ENCODE results near the gene ZNRF1.
A peak's percentile ranks its signal among the peaks of the same experiment; 100 is the strongest.

ZNRF1 gene

GRCh38 chr16:75093598-75094540 is 95.0 kb downstream of the ZNRF1 start:
- Histone ChIP-seq H3K4me3 (ENCODE audit: insufficient read depth, low read depth, low read length, poor library complexity, severe bottlenecking) (no peak overlapping the region), H3K9me3 (ENCODE audit: control insufficient read depth, low read length) (no peaks in the 10 kb centered on the region), H3K4me1 (ENCODE audit: control insufficient read depth, insufficient read depth, low read length, poor library complexity, severe bottlenecking) (peaks cover 19% of the 10 kb centered on the region), H3K36me3 (ENCODE audit: control insufficient read depth, insufficient read depth, low read length) (no peaks in the 10 kb centered on the region), H3K27ac (ENCODE audit: insufficient read depth, low read length, poor library complexity, severe bottlenecking) (no peak overlapping the region), H3K27me3 (replicated peaks; ENCODE audit: control insufficient read depth, insufficient read depth, low read length, poor library complexity, severe bottlenecking) (no peaks in the 10 kb centered on the region)
- no peak for DNase-seq

DNA sequence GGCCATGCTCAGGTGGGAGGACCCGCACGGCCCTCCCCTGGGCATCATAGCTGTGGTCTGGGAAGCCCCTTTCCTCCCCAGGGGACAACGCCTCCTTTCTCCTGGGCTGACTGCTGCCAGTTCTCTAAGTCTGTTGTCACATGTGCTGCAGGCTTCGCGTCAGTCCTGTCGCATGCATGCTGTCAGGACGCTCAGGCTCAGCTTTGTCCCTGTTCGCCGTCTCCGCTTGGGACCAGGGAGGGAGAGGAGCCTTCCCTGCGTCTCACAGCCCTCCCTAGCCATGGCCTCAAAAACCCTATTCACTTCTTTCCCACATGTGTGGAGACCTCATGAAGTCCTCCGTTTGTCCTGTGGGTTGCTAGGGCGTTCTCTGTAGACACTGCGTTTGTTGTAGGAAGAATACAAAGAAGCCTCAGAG is 96.4 kb downstream of the ZNRF1 start:
- Histone ChIP-seq H3K36me3 (ENCODE audit: control insufficient read depth, insufficient read depth, low read length) (no peaks in the 10 kb centered on the region), H3K4me1 (ENCODE audit: control insufficient read depth, insufficient read depth, low read length, poor library complexity, severe bottlenecking) (peaks cover 32% of the 10 kb centered on the region), H3K27me3 (replicated peaks; ENCODE audit: control insufficient read depth, insufficient read depth, low read length, poor library complexity, severe bottlenecking) (no peaks in the 10 kb centered on the region), H3K27ac (ENCODE audit: insufficient read depth, low read length, poor library complexity, severe bottlenecking) (no peak overlapping the region), H3K4me3 (ENCODE audit: insufficient read depth, low read depth, low read length, poor library complexity, severe bottlenecking) (no peak overlapping the region), H3K9me3 (ENCODE audit: control insufficient read depth, low read length) (no peaks in the 10 kb centered on the region)
- no peak for DNase-seq

- Histone ChIP-seq H3K36me3 (ENCODE audit: control insufficient read depth, insufficient read depth, low read length) (no peaks in the 10 kb centered on the region), H3K27ac (ENCODE audit: insufficient read depth, low read length, poor library complexity, severe bottlenecking) (no peak overlapping the region), H3K4me3 (ENCODE audit: insufficient read depth, low read depth, low read length, poor library complexity, severe bottlenecking) (no peak overlapping the region), H3K9me3 (ENCODE audit: control insufficient read depth, low read length) (no peaks in the 10 kb centered on the region), H3K4me1 (ENCODE audit: control insufficient read depth, insufficient read depth, low read length, poor library complexity, severe bottlenecking) (peaks cover 37% of the 10 kb centered on the region), H3K27me3 (replicated peaks; ENCODE audit: control insufficient read depth, insufficient read depth, low read length, poor library complexity, severe bottlenecking) (no peaks in the 10 kb centered on the region)
- no peak for DNase-seq
Measured at GRCh38 chr16:75096656-75097055, 97.8 kb downstream of the ZNRF1 start.

GRCh38 chr16:75097191-75097761 is 98.5 kb downstream of the ZNRF1 start:
- Histone ChIP-seq H3K27me3 (replicated peaks; ENCODE audit: control insufficient read depth, insufficient read depth, low read length, poor library complexity, severe bottlenecking) (no peaks in the 10 kb centered on the region), H3K27ac (ENCODE audit: insufficient read depth, low read length, poor library complexity, severe bottlenecking) (peak overlapping the region; percentile 75), H3K9me3 (ENCODE audit: control insufficient read depth, low read length) (no peaks in the 10 kb centered on the region), H3K4me1 (ENCODE audit: control insufficient read depth, insufficient read depth, low read length, poor library complexity, severe bottlenecking) (peaks cover 37% of the 10 kb centered on the region), H3K36me3 (ENCODE audit: control insufficient read depth, insufficient read depth, low read length) (no peaks in the 10 kb centered on the region), H3K4me3 (ENCODE audit: insufficient read depth, low read depth, low read length, poor library complexity, severe bottlenecking) (no peak overlapping the region)
- no peak for DNase-seq

DNA sequence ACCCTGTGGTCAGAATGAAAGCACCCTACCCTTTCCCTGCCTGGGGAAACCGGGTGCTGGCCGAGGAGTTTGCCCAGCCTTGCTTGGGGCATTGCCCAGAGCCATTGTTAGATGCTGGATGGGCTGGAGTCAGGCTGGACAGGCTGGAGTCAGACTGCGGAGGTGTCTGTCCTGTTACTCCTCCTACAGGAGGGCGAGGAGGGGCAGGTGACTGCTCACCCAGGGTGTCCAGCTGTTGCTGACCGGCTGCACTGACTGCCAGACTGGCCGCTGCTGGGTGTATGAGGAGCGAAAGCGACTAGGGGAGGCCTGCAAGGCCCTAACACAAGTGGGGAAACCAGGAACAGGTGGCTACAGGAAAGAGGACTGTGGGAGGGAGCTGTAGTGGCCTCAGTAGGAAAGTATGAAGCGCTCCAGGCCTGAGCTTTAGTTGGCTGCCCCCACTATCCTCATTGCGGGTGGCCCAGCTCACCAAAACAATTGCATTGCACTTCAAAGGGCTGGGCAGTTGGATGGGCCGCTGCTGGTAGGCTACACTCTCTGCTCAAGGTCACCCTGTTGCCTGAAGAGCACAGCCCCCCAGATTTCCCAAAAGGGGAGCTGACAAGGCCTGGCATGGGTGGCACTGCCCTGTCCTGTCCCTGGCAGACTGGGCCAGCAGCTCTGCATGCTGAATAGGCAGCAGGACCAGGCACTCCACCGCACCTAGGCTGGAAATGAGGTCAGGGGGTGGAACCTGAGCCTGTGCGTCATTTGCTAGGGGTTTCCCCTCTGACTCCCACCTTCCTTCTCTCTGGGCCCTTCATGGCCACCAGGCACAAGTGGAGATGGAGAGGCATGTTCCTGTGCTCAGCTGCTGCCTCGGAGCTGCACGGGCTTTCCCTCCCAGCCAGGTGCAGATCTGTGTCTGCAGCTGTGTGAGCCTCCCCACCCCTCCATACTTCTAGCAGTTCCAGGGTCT is 99.4 kb downstream of the ZNRF1 start:
- H3K4me1 ChIP-seq (ENCODE audit: control insufficient read depth, insufficient read depth, low read length, poor library complexity, severe bottlenecking) = peaks cover 37% of the 10 kb centered on the region
- no peaks in the 10 kb centered on the region for H3K9me3 ChIP-seq (ENCODE audit: control insufficient read depth, low read length)
- H3K36me3 ChIP-seq (ENCODE audit: control insufficient read depth, insufficient read depth, low read length) = no peaks in the 10 kb centered on the region
- H3K27me3 ChIP-seq (replicated peaks; ENCODE audit: control insufficient read depth, insufficient read depth, low read length, poor library complexity, severe bottlenecking) = no peaks in the 10 kb centered on the region
- H3K27ac ChIP-seq (ENCODE audit: insufficient read depth, low read length, poor library complexity, severe bottlenecking) = peak overlapping the region; percentile 75
- DNase-seq = peak; percentile 75 to 79 (median 77)
- H3K4me3 ChIP-seq (ENCODE audit: insufficient read depth, low read depth, low read length, poor library complexity, severe bottlenecking) = no peak overlapping the region

- H3K27ac ChIP-seq (ENCODE audit: insufficient read depth, low read length, poor library complexity, severe bottlenecking) = peak overlapping the region; percentile 75
- H3K4me1 ChIP-seq (ENCODE audit: control insufficient read depth, insufficient read depth, low read length, poor library complexity, severe bottlenecking) = peaks cover 37% of the 10 kb centered on the region
- no peaks in the 10 kb centered on the region for H3K9me3 ChIP-seq (ENCODE audit: control insufficient read depth, low read length)
- no peak overlapping the region for H3K4me3 ChIP-seq (ENCODE audit: insufficient read depth, low read depth, low read length, poor library complexity, severe bottlenecking)
- H3K27me3 ChIP-seq (replicated peaks; ENCODE audit: control insufficient read depth, insufficient read depth, low read length, poor library complexity, severe bottlenecking) = no peaks in the 10 kb centered on the region
- DNase-seq = no peak
- H3K36me3 ChIP-seq (ENCODE audit: control insufficient read depth, insufficient read depth, low read length) = no peaks in the 10 kb centered on the region
Measured at GRCh38 chr16:75099075-75099667, 100.3 kb downstream of the ZNRF1 start.

DNA sequence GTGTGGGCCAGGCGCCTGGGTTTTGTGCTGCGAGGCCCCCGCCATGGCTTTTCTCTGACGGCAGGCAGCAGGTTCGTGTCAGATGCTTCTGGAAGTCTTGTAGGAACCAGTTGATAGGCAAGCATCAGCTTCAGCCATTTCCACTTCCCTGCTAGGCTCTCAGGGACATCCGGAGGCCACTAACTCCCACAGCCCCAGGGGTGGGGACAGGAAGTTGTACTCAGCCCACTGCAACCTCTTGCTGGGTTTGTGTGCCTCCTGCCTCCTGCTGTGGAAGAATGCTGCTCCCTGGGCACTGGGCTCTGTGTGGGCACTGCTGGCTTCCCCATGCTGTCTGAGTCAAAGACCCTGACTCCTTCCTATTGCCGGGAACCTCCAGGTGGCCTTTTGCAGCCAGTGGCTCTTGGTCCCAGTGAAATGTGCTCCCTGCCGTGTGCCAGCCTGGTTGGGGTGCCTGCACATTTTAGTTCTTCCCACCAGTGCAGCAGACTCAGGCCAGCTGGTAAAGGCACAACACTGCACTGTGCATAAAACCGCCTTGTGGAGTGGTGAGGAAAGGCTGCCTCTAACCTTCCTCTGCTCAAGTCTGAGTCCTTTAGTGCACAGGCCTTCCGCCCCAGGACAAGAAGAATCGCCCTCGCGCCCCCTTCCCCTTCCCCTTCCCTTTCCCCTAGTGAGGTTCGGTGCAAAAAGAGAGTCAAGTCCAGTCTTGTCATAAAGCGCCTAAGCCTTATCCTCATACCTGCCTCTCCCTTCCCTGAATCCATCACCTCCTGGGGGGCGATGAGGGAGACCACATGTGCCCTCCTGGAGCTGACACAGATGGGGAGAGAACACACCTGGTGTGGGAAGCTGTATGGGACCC is 101.1 kb downstream of the ZNRF1 start:
- H3K4me1 ChIP-seq (ENCODE audit: control insufficient read depth, insufficient read depth, low read length, poor library complexity, severe bottlenecking) = peaks cover 37% of the 10 kb centered on the region
- peak overlapping the region; percentile 75 for H3K27ac ChIP-seq (ENCODE audit: insufficient read depth, low read length, poor library complexity, severe bottlenecking)
- no peaks in the 10 kb centered on the region for H3K36me3 ChIP-seq (ENCODE audit: control insufficient read depth, insufficient read depth, low read length)
- peak in 1 of 3 donors; percentile 29 for DNase-seq
- H3K27me3 ChIP-seq (replicated peaks; ENCODE audit: control insufficient read depth, insufficient read depth, low read length, poor library complexity, severe bottlenecking) = no peaks in the 10 kb centered on the region
- H3K9me3 ChIP-seq (ENCODE audit: control insufficient read depth, low read length) = no peaks in the 10 kb centered on the region
- peak overlapping the region; percentile 12 for H3K4me3 ChIP-seq (ENCODE audit: insufficient read depth, low read depth, low read length, poor library complexity, severe bottlenecking)

DNA sequence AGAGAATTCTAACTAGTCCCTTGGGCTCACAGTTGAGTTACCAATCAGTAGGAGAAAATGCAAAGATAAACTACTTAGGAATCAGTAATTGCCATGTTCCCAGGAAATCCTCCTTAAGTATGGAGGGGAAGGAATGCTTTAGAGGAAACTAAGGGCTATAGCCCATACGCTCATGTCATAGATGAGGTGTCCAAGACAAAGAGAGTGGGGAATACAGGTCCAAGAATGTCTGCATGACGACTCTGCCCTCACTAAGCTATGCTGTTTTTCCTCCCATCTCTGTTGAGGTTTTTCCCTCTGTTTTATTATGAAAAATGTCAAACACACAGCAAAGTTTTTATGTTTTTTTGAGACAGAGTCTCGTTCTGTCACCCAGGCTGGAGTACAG is 101.8 kb downstream of the ZNRF1 start:
- Histone ChIP-seq H3K4me1 (ENCODE audit: control insufficient read depth, insufficient read depth, low read length, poor library complexity, severe bottlenecking) (peaks cover 42% of the 10 kb centered on the region), H3K27ac (ENCODE audit: insufficient read depth, low read length, poor library complexity, severe bottlenecking) (peak overlapping the region; percentile 75), H3K27me3 (replicated peaks; ENCODE audit: control insufficient read depth, insufficient read depth, low read length, poor library complexity, severe bottlenecking) (no peaks in the 10 kb centered on the region), H3K36me3 (ENCODE audit: control insufficient read depth, insufficient read depth, low read length) (no peaks in the 10 kb centered on the region), H3K9me3 (ENCODE audit: control insufficient read depth, low read length) (no peaks in the 10 kb centered on the region), H3K4me3 (ENCODE audit: insufficient read depth, low read depth, low read length, poor library complexity, severe bottlenecking) (no peak overlapping the region)
- no peak for DNase-seq

- Histone ChIP-seq H3K27me3 (replicated peaks; ENCODE audit: control insufficient read depth, insufficient read depth, low read length, poor library complexity, severe bottlenecking) (no peaks in the 10 kb centered on the region), H3K27ac (ENCODE audit: insufficient read depth, low read length, poor library complexity, severe bottlenecking) (no peak overlapping the region), H3K9me3 (ENCODE audit: control insufficient read depth, low read length) (no peaks in the 10 kb centered on the region), H3K4me3 (ENCODE audit: insufficient read depth, low read depth, low read length, poor library complexity, severe bottlenecking) (no peak overlapping the region), H3K4me1 (ENCODE audit: control insufficient read depth, insufficient read depth, low read length, poor library complexity, severe bottlenecking) (peaks cover 50% of the 10 kb centered on the region), H3K36me3 (ENCODE audit: control insufficient read depth, insufficient read depth, low read length) (no peaks in the 10 kb centered on the region)
- DNase-seq = no peak
Measured at GRCh38 chr16:75101635-75102034, 102.8 kb downstream of the ZNRF1 start.

Data from effector memory CD4-positive, alpha-beta T cell (primary cell).